ENCODE results near the gene DACT3.

Gene DACT3

GRCh38 chr19:46670813-46671212 lies 9.8 kb upstream of the DACT3 start:
- DNase-seq (ENCODE audit: low read depth): no peak

GRCh38 chr19:46668662-46669061 lies 7.7 kb upstream of the DACT3 start:
- no peak overlapping the region for H3K4me3 ChIP-seq (ENCODE audit: low read depth, low read length)
- DNase-seq (ENCODE audit: low read depth): no peak
- TF ChIP-seq CTCF (IDR thresholded peaks at IDR 0.05; ENCODE audit: control insufficient read depth, extremely low read depth, insufficient read depth): no peak

More at GRCh38 chr19:46670813-46671212, 9.8 kb upstream of the DACT3 start:
- no peak overlapping the region for H3K4me3 ChIP-seq (ENCODE audit: low read depth, low read length)
- TF ChIP-seq CTCF (IDR thresholded peaks at IDR 0.05; ENCODE audit: control insufficient read depth, extremely low read depth, insufficient read depth): no peak

- no peak overlapping the region for H3K4me3 ChIP-seq (ENCODE audit: low read depth, low read length)
- DNase-seq (ENCODE audit: low read depth): no peak
- TF ChIP-seq CTCF (IDR thresholded peaks at IDR 0.05; ENCODE audit: control insufficient read depth, extremely low read depth, insufficient read depth): no peak
Measured at GRCh38 chr19:46665072-46665471, 4.1 kb upstream of the DACT3 start.

- H3K4me3 ChIP-seq (ENCODE audit: low read depth, low read length): peak overlapping the region; percentile 40
- peak; percentile 69 for TF ChIP-seq CTCF (IDR thresholded peaks at IDR 0.05; ENCODE audit: control insufficient read depth, extremely low read depth, insufficient read depth)
Measured at GRCh38 chr19:46661735-46662592, 982 bp upstream of the DACT3 start.

GRCh38 chr19:46660551-46661019 lies 397 bp downstream of the DACT3 start:
- DNase-seq (ENCODE audit: low read depth): no peak
- TF ChIP-seq CTCF (IDR thresholded peaks at IDR 0.05; ENCODE audit: control insufficient read depth, extremely low read depth, insufficient read depth): no peak

More at GRCh38 chr19:46661735-46662592, 982 bp upstream of the DACT3 start:
- DNase-seq (ENCODE audit: low read depth): peak; percentile 36

GRCh38 chr19:46660008-46660517 lies 919 bp downstream of the DACT3 start:
- DNase-seq (ENCODE audit: low read depth): no peak
- TF ChIP-seq CTCF (IDR thresholded peaks at IDR 0.05; ENCODE audit: control insufficient read depth, extremely low read depth, insufficient read depth): no peak
- peak overlapping the region; percentile 47 for H3K4me3 ChIP-seq (ENCODE audit: low read depth, low read length)

More at GRCh38 chr19:46660551-46661019, 397 bp downstream of the DACT3 start:
- H3K4me3 ChIP-seq (ENCODE audit: low read depth, low read length): peak overlapping the region; percentile 47

Data from LNCaP clone FGC (cell line).